Smooth muscle cell of the brain vasculature (primary cell): Measurements from ENCODE around the gene SOSTDC1.
"Not testable (repeated sequence)": the region's sequence is repeated elsewhere in the genome, so short reads cannot be mapped to it uniquely, and the experiment has no call there.

Experiments
- DNase-seq: peaks from one replicate; pipeline ENCODE4 v3.0.0-alpha.2; 2012; ENCODE audit warnings: low read depth, low spot score

The SOSTDC1 gene

GRCh38 chr7:16462431-16462889 lies 3.1 kb downstream of the SOSTDC1 start:
- no peak for DNase-seq

- DNase-seq = no peak
These were observed 4.6 kb downstream of the SOSTDC1 start for GRCh38 chr7:16460789-16461493.

GRCh38 chr7:16456303-16456702 lies 9.2 kb downstream of the SOSTDC1 start:
- not testable (repeated sequence) for DNase-seq

GRCh38 chr7:16455591-16455990 lies 9.9 kb downstream of the SOSTDC1 start:
- DNase-seq = no peak

DNA sequence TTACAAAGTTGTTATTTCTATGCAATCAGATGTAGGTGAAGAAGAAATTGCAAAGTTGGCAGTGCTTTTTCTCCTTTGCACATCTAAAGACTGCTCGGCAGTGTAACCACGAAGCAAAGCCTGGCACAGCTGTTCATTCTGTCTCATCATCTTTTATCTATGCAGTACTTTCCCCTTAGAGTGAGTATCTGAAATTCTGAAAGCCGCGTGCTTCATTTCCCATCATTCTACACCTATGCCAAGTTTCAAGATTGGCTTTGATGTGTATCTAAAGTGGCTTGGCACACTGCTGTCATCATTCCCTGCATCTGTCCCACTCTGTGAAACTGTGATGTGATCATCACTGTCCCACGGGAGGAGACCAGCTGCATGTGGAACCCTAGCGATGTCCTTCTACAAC lies 15.2 kb downstream of the SOSTDC1 start:
- no peak for DNase-seq

- no peak for DNase-seq
These were observed 17.7 kb downstream of the SOSTDC1 start for GRCh38 chr7:16447876-16448275.

GRCh38 chr7:16446508-16446907 lies 19.0 kb downstream of the SOSTDC1 start:
- DNase-seq = no peak

DNA sequence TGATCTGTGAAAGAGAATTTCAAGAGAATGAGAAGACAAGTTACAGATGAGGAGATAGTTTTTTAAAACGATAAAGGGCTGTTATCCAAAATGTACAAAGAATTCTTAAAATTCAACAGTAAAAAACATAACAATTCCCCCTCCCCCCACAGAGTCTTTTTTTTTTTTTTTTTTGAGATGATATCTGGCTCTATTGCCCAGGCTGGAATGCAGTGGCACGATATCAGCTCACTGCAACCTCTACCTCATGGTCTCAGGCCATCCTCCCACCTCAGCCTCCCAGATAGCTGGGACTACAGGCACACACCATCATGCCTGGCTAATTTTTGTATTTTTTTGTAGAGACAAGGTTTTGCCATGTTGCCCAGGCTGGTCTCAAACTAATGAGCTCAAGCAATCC lies 21.7 kb downstream of the SOSTDC1 start:
- DNase-seq = not testable (repeated sequence)

GRCh38 chr7:16438988-16439387 lies 26.6 kb downstream of the SOSTDC1 start:
- DNase-seq = no peak

- DNase-seq = no peak
These were observed 29.2 kb downstream of the SOSTDC1 start for GRCh38 chr7:16436306-16436705.

- DNase-seq = no peak
These were observed 31.9 kb downstream of the SOSTDC1 start for GRCh38 chr7:16433568-16434122.

- no peak for DNase-seq
These were observed 33.2 kb downstream of the SOSTDC1 start for GRCh38 chr7:16432425-16432731.

DNA sequence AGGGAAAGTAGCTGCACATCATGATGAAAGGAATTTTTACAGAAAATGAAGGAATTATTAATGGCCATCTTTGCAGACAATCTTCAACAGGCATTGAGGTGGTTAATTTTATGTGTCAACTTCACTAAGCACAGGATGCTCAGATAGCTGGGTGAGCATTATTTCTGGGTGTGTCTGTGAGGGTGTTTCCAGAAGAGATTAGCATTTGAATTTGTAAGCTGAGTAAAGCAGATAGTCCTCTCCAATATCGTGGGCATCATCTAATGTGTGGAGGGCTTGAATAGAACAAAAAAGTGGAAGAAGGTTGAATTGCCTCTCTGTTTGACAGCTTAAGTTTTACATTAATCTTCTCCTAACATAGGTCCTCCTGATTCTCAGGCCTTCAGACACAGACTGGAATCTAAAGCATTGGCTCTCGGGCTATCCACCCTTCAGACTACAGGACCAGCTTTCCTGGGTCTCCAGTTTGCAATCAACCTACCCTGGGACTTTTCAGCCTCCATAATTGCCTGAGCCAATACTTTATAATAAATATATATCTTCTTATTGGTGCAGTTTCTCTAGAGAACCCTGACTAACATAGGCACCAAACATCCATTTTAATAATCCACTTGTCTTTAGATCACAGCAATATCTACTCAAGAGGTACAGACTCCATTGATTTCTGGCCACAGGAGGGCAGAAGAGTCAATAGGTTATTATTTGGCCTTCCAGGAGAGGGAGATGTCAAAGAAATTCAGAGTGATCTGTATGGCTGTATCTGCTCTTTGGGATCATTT lies 33.7 kb downstream of the SOSTDC1 start:
- no peak for DNase-seq

DNA sequence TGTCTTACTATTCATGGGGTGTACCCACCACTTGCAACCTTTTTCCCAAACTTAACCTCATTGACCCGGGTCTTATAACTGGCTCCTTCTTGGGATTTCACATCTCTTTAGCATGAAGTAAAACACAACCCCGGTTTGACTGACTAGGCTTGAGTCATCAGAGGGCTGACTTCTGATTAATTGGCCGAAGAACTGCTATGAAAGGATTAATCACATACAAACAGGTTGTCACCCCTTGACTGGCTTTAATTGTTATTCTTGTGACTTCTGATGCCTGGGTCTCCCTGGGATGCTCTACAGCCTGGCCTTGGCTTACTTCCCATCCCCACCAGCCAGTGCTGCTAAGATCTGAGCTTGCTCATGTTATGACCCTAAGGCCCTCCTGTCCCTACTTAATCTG lies 35.4 kb downstream of the SOSTDC1 start:
- DNase-seq = no peak

- DNase-seq = no peak
These were observed 36.9 kb downstream of the SOSTDC1 start for GRCh38 chr7:16428672-16429071.

GRCh38 chr7:16428182-16428581 lies 37.4 kb downstream of the SOSTDC1 start:
- DNase-seq = no peak

- no peak for DNase-seq
These were observed 41.8 kb downstream of the SOSTDC1 start for GRCh38 chr7:16423761-16424160.

GRCh38 chr7:16422917-16423316 lies 42.6 kb downstream of the SOSTDC1 start:
- DNase-seq = no peak

GRCh38 chr7:16422103-16422435 lies 43.5 kb downstream of the SOSTDC1 start:
- no peak for DNase-seq

DNA sequence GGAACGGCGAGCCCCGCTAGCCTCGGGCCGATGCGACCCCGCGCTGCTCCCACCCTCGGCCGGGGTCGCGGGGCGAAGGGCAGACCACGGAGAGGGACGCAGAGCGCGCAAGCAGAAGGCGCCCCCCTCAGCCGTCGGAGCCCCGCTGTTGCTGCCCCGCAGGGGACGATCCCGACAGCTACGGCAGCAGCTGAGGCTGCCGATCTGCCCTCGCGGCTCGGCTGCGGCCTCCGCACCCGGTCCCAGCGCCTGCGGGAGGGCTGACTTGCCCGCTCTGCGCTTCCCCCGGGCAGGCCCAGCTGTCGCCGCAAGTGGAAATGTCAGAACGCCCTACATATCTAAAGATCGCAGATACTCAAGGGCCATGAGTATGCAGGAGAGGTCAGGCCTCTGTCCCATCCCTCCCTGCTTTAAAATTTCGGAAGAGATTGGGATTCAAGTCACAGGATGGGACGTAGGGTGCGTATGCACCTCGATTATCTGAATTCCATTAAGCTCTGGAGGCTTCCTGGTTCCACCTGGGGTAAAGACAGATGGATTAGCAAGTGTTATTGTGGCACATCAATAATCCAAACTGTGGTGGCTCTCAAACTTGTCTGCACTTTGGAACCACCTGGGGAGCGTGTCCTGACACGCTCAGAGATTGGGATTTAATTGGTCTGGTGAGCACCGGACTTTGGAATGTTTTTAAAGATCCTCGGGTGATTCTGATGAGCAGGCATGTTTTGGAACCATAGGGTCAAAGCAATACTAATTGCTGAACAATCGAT lies 44.0 kb downstream of the SOSTDC1 start, which contains the start of gene CRPPA:
Gene CRPPA (minus strand): TSS at position 206 of the 770 bp plus-strand sequence. CDS start 216 bp downstream, outside the sequence.
- no peak for DNase-seq

DNA sequence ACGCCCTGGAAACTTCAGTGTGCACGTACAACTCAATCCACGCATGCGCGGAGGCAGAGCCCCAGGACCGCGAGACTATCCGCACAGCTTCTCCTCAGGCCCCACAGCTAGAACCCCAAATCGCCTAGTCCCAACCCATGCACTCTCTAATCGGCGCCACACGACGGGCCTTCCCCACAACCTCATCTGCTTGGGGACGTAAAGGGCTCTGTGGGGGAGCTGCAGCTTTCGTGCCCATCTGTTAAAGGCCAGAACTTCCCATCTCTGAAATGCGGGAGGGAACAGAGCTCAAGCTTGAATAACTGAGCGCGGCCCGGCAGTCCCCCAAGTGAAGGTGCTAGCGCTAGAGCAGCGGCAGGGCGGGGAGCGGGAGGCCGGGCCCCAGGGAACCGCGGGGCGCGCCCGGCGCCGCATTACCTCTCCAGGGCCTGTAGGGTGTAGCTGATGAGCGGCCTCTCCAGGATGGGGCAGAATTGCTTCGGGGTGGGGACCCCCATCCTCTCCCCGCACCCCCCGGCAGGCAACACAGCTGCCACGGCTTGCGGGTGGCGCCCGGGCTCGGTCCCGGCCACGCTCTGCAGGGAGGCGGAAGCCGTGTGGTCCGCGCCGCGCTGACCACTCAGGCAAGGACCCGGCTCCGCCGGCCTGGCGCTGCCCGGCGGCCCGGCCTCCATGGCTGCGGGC lies 44.7 kb downstream of the SOSTDC1 start:
- DNase-seq = peak; percentile 60

GRCh38 chr7:16420329-16420648 lies 45.2 kb downstream of the SOSTDC1 start:
- DNase-seq = no peak
